Measurements from ENCODE around the gene GFER.

GFER gene

DNA sequence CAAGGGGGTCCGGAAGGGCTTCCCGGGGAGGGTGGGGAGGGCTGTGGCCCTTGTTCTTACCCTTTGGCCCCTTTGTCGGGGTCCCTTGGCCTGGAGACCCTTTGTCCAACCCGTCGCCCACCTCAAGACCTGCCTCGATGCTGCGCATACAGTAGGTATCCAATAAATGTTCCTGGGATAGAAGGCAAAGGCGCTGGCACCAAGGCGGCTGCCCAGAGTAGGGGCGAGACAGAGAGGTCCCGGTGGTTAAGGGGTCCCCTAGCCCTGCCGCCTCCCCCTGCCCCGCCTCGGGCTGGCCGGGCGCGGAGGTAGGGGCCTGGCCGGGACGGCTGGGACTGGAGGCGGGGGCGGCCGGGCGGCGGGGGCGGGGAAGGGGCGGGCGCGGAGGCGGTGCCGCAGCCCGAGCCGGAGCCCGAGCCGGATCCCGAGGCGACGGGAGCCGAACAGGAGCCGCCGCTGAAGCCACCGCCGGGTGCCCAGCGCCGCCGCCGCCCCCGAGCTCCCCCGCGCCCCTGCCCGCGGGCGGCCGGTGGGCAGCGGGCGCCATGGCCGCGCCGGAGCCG lies 42.5 kb downstream of the GFER start, which contains the start of gene NHERF2:
TSS of gene NHERF2 (plus strand) at position 442 of the 563 bp plus-strand sequence. CDS start at position 546, 104 bp downstream.
- Histone ChIP-seq H3K27me3 (ENCODE audit: insufficient read depth, low read length, poor library complexity) (no peaks in the 10 kb centered on the region), H4K8ac (ENCODE audit: low read depth, low read length) (no peak within 1 kb of the TSS), H3K56ac (ENCODE audit: low read length) (peak within 1 kb of the TSS; percentile 78), H3K4me2 (ENCODE audit: low read length) (peak within 1 kb of the TSS; percentile 36), H3K18ac (ENCODE audit: low read length) (no peak within 1 kb of the TSS), H2BK5ac (ENCODE audit: low read length) (no peak within 1 kb of the TSS), H4K5ac (ENCODE audit: low read length) (no peak within 1 kb of the TSS), H2AK5ac (ENCODE audit: low read length) (no peak within 1 kb of the TSS), H3K4ac (ENCODE audit: low read depth, low read length) (no peak within 1 kb of the TSS), H3K27ac (ENCODE audit: low read depth, low read length) (no peak within 1 kb of the TSS), H3K79me1 (ENCODE audit: low read length) (no peaks in the 10 kb centered on the region), H2BK120ac (ENCODE audit: low read depth, low read length) (no peak within 1 kb of the TSS), H2BK15ac (replicated peaks; ENCODE audit: low read depth) (no peak within 1 kb of the TSS), H3K4me3 (ENCODE audit: low read length) (no peak within 1 kb of the TSS), H3K9ac (ENCODE audit: low read length) (peak within 1 kb of the TSS; percentile 61), H3K4me1 (ENCODE audit: control insufficient read depth, low read depth, low read length) (no peaks in the 10 kb centered on the region), H3K36me3 (ENCODE audit: control insufficient read depth, insufficient read depth, low read length) (no peaks in the 10 kb centered on the region), H3K79me2 (ENCODE audit: control insufficient read depth, insufficient read depth, low read length) (no peaks in the 10 kb centered on the region), H3K23ac (ENCODE audit: low read length) (no peak within 1 kb of the TSS)
- no CpG with 5 or more reads among the region's 59 CpGs for WGBS (ENCODE audit: extremely low coverage, insufficient coverage, low lambda C conversion rate)
- DNase-seq = no peak

DNA sequence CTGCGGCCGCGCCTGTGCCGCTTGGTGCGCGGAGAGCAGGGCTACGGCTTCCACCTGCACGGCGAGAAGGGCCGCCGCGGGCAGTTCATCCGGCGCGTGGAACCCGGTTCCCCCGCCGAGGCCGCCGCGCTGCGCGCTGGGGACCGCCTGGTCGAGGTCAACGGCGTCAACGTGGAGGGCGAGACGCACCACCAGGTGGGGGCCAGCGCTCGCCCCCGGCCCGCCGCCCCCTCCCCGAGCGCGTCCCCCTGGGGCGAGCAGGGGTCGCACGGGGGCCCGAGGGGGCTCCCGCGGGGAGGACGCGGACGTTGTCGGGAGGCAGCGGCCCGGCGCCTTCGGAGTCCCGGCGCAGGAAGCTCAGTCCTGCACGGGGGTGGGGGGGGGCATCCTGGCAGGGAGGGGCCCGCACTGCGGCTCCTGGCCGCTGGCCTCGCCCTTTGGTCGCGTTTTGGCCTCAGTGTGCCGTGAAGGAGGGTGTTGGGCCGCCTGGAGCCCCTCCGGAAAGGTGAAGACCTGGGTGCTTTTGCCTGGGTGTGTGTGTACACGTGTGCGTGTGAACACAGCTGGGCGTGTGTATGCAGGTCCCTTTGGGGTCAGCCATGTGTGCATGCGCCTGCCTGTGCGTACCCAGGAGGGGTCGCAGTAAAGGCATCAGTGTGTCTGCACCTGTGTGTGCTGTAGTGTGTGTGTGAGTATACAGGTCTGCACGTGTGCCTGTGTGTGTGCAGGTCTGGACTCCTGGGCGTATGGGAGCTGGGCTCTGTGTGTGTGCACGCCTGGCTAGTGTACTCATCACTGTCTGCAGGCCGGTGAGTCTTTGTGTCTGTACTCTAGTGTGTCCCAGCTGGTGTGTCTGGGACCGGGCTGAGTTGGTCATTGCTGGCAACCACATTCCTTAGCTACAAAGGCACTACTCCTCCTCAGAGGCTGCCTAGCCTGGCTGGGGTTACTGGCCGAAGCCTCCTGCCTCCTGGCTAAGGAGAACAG lies 43.3 kb downstream of the GFER start:
- Histone ChIP-seq H3K4me1 (ENCODE audit: control insufficient read depth, low read depth, low read length) (no peaks in the 10 kb centered on the region), H3K18ac (ENCODE audit: low read length) (no peak overlapping the region), H4K5ac (ENCODE audit: low read length) (no peak overlapping the region), H4K8ac (ENCODE audit: low read depth, low read length) (no peak overlapping the region), H3K79me1 (ENCODE audit: low read length) (no peaks in the 10 kb centered on the region), H3K23ac (ENCODE audit: low read length) (no peak overlapping the region), H3K27ac (ENCODE audit: low read depth, low read length) (no peak overlapping the region), H2BK5ac (ENCODE audit: low read length) (no peak overlapping the region), H2AK5ac (ENCODE audit: low read length) (no peak overlapping the region), H3K27me3 (ENCODE audit: insufficient read depth, low read length, poor library complexity) (no peaks in the 10 kb centered on the region), H3K56ac (ENCODE audit: low read length) (peak overlapping the region; percentile 67), H3K4me3 (ENCODE audit: low read length) (no peak overlapping the region), H3K4me2 (ENCODE audit: low read length) (peak overlapping the region; percentile 36), H3K4ac (ENCODE audit: low read depth, low read length) (no peak overlapping the region), H2BK120ac (ENCODE audit: low read depth, low read length) (no peak overlapping the region), H3K36me3 (ENCODE audit: control insufficient read depth, insufficient read depth, low read length) (no peaks in the 10 kb centered on the region), H3K9ac (ENCODE audit: low read length) (peak overlapping the region; percentile 53), H3K79me2 (ENCODE audit: control insufficient read depth, insufficient read depth, low read length) (no peaks in the 10 kb centered on the region), H2BK15ac (replicated peaks; ENCODE audit: low read depth) (no peak overlapping the region)
- WGBS (ENCODE audit: extremely low coverage, insufficient coverage, low lambda C conversion rate) = no CpG with 5 or more reads among the region's 76 CpGs
- no peak for DNase-seq

DNA sequence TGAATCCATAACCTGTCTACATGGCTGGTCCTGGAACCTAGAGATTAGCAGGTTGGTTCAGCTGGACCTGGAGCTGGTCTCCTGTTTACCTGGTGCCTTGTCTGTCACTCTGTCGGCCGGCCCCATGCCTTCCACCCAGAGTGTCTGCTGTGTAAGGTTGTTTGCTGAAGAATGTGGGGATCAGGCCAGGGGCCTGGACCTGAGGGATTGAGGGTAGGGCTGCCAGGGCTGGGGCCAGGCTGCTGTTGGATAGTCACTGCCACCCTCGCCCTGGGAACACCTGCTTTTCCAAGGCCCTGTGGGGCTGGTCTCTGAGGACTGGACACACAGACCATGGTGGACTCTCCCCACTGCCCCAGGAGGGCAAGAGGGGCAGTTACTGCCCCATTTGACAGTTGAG lies 44.2 kb downstream of the GFER start:
- no peak overlapping the region for H3K9ac ChIP-seq (ENCODE audit: low read length)
- H4K8ac ChIP-seq (ENCODE audit: low read depth, low read length) = no peak overlapping the region
- no peak overlapping the region for H3K4me2 ChIP-seq (ENCODE audit: low read length)
- H3K23ac ChIP-seq (ENCODE audit: low read length) = no peak overlapping the region
- no peaks in the 10 kb centered on the region for H3K79me2 ChIP-seq (ENCODE audit: control insufficient read depth, insufficient read depth, low read length)
- no peak for DNase-seq
- no peak overlapping the region for H2AK5ac ChIP-seq (ENCODE audit: low read length)
- H3K27me3 ChIP-seq (ENCODE audit: insufficient read depth, low read length, poor library complexity) = no peaks in the 10 kb centered on the region
- H3K27ac ChIP-seq (ENCODE audit: low read depth, low read length) = no peak overlapping the region
- H3K56ac ChIP-seq (ENCODE audit: low read length) = no peak overlapping the region
- H3K79me1 ChIP-seq (ENCODE audit: low read length) = no peaks in the 10 kb centered on the region
- no peaks in the 10 kb centered on the region for H3K4me1 ChIP-seq (ENCODE audit: control insufficient read depth, low read depth, low read length)
- H3K36me3 ChIP-seq (ENCODE audit: control insufficient read depth, insufficient read depth, low read length) = no peaks in the 10 kb centered on the region
- H2BK5ac ChIP-seq (ENCODE audit: low read length) = no peak overlapping the region
- no peak overlapping the region for H4K5ac ChIP-seq (ENCODE audit: low read length)
- no peak overlapping the region for H2BK120ac ChIP-seq (ENCODE audit: low read depth, low read length)
- no peak overlapping the region for H3K4ac ChIP-seq (ENCODE audit: low read depth, low read length)
- no peak overlapping the region for H2BK15ac ChIP-seq (replicated peaks; ENCODE audit: low read depth)
- no peak overlapping the region for H3K4me3 ChIP-seq (ENCODE audit: low read length)
- no peak overlapping the region for H3K18ac ChIP-seq (ENCODE audit: low read length)
- WGBS (ENCODE audit: extremely low coverage, insufficient coverage, low lambda C conversion rate) = no CpG with 5 or more reads among the region's 3 CpGs

DNA sequence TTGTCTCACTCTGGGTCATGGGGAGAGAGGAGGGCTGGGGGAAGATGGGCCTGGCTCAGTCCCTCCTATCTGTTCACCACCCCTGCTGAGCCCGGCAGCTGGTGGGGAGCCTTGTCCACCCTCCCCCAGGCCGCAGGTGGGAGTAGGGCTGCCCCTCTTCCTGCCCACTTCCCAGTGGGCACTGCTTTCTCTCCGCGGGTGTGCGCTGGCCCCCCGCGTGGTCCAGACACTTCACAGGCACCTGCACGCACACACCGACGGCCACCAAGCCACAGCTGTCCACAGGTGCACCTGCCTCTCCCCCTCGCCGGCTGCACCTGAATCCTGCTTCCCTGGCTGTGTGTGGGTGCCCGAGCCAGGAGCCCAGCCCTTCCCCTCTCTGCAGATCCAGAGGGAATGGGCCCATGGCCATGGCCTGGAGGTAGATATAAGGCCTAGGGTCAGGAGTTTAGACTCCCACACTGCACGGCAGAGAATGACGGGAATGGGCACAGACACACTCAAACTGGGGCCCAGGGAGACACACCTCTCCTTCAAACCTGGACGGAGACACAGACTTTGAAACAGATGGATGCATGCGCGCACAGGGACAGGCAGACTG lies 44.7 kb downstream of the GFER start:
- WGBS (ENCODE audit: extremely low coverage, insufficient coverage, low lambda C conversion rate) = no CpG with 5 or more reads among the region's 18 CpGs
- no peaks in the 10 kb centered on the region for H3K79me2 ChIP-seq (ENCODE audit: control insufficient read depth, insufficient read depth, low read length)
- no peak overlapping the region for H3K56ac ChIP-seq (ENCODE audit: low read length)

GRCh38 chr16:2029350-2029749 lies 45.4 kb downstream of the GFER start:
- H4K8ac ChIP-seq (ENCODE audit: low read depth, low read length) = no peak overlapping the region
- H3K27me3 ChIP-seq (ENCODE audit: insufficient read depth, low read length, poor library complexity) = no peaks in the 10 kb centered on the region
- H3K56ac ChIP-seq (ENCODE audit: low read length) = no peak overlapping the region
- no peak overlapping the region for H2BK15ac ChIP-seq (replicated peaks; ENCODE audit: low read depth)
- no peaks in the 10 kb centered on the region for H3K36me3 ChIP-seq (ENCODE audit: control insufficient read depth, insufficient read depth, low read length)
- H3K9ac ChIP-seq (ENCODE audit: low read length) = no peak overlapping the region
- H2BK5ac ChIP-seq (ENCODE audit: low read length) = no peak overlapping the region
- no CpG with 5 or more reads among the region's 22 CpGs for WGBS (ENCODE audit: extremely low coverage, insufficient coverage, low lambda C conversion rate)
- H3K79me2 ChIP-seq (ENCODE audit: control insufficient read depth, insufficient read depth, low read length) = no peaks in the 10 kb centered on the region
- no peak overlapping the region for H3K4ac ChIP-seq (ENCODE audit: low read depth, low read length)
- H3K79me1 ChIP-seq (ENCODE audit: low read length) = no peaks in the 10 kb centered on the region
- no peak overlapping the region for H3K4me3 ChIP-seq (ENCODE audit: low read length)
- H3K23ac ChIP-seq (ENCODE audit: low read length) = no peak overlapping the region
- H2AK5ac ChIP-seq (ENCODE audit: low read length) = no peak overlapping the region
- H3K18ac ChIP-seq (ENCODE audit: low read length) = no peak overlapping the region
- H3K4me2 ChIP-seq (ENCODE audit: low read length) = no peak overlapping the region
- H3K4me1 ChIP-seq (ENCODE audit: control insufficient read depth, low read depth, low read length) = no peaks in the 10 kb centered on the region
- H4K5ac ChIP-seq (ENCODE audit: low read length) = no peak overlapping the region
- H2BK120ac ChIP-seq (ENCODE audit: low read depth, low read length) = no peak overlapping the region
- DNase-seq = no peak
- no peak overlapping the region for H3K27ac ChIP-seq (ENCODE audit: low read depth, low read length)

More for the DNA sequence above, 44.7 kb downstream of the GFER start:
- Histone ChIP-seq H3K4ac (ENCODE audit: low read depth, low read length) (no peak overlapping the region), H3K23ac (ENCODE audit: low read length) (no peak overlapping the region), H3K27ac (ENCODE audit: low read depth, low read length) (no peak overlapping the region), H3K4me3 (ENCODE audit: low read length) (no peak overlapping the region), H3K79me1 (ENCODE audit: low read length) (no peaks in the 10 kb centered on the region), H3K36me3 (ENCODE audit: control insufficient read depth, insufficient read depth, low read length) (no peaks in the 10 kb centered on the region), H2BK15ac (replicated peaks; ENCODE audit: low read depth) (no peak overlapping the region), H3K9ac (ENCODE audit: low read length) (no peak overlapping the region), H2BK120ac (ENCODE audit: low read depth, low read length) (no peak overlapping the region), H4K5ac (ENCODE audit: low read length) (no peak overlapping the region), H3K27me3 (ENCODE audit: insufficient read depth, low read length, poor library complexity) (no peaks in the 10 kb centered on the region), H2BK5ac (ENCODE audit: low read length) (no peak overlapping the region), H3K18ac (ENCODE audit: low read length) (no peak overlapping the region), H2AK5ac (ENCODE audit: low read length) (no peak overlapping the region), H4K8ac (ENCODE audit: low read depth, low read length) (no peak overlapping the region), H3K4me1 (ENCODE audit: control insufficient read depth, low read depth, low read length) (no peaks in the 10 kb centered on the region), H3K4me2 (ENCODE audit: low read length) (no peak overlapping the region)
- no peak for DNase-seq

Measured in mesendoderm (in vitro differentiated cells).